ENCODE results near the gene PWWP2B.
A peak's percentile ranks its signal among the peaks of the same experiment; 100 is the strongest.

Gene PWWP2B

GRCh38 chr10:132449811-132450181 is 52.8 kb downstream of the PWWP2B start:
- DNase-seq = no peak

- no peak for DNase-seq
These were observed 53.4 kb downstream of the PWWP2B start for GRCh38 chr10:132450466-132450824.

- no peak for DNase-seq
These were observed 54.0 kb downstream of the PWWP2B start for GRCh38 chr10:132450825-132451505.

- no peak for DNase-seq
These were observed 54.7 kb downstream of the PWWP2B start for GRCh38 chr10:132451506-132452215.

GRCh38 chr10:132452216-132452650 is 55.2 kb downstream of the PWWP2B start:
- peak; percentile 19 for DNase-seq

GRCh38 chr10:132452651-132453469 is 55.9 kb downstream of the PWWP2B start:
- DNase-seq = peak; percentile 88

- DNase-seq = no peak
These were observed 56.5 kb downstream of the PWWP2B start for GRCh38 chr10:132453470-132453861.

- DNase-seq = no peak
These were observed 57.5 kb downstream of the PWWP2B start for GRCh38 chr10:132454296-132455198.

- DNase-seq = no peak
These were observed 58.5 kb downstream of the PWWP2B start for GRCh38 chr10:132455441-132455971.

GRCh38 chr10:132455986-132456847 is 59.2 kb downstream of the PWWP2B start:
- no peak for DNase-seq

GRCh38 chr10:132456881-132457280 is 59.9 kb downstream of the PWWP2B start:
- no peak for DNase-seq

GRCh38 chr10:132457328-132458070 is 60.5 kb downstream of the PWWP2B start:
- no peak for DNase-seq

GRCh38 chr10:132458071-132458585 is 61.1 kb downstream of the PWWP2B start:
- DNase-seq = no peak

GRCh38 chr10:132458586-132459300 is 61.7 kb downstream of the PWWP2B start:
- peak; percentile 62 for DNase-seq

- DNase-seq = no peak
These were observed 62.5 kb downstream of the PWWP2B start for GRCh38 chr10:132459301-132460003.

- DNase-seq = no peak
These were observed 63.1 kb downstream of the PWWP2B start for GRCh38 chr10:132460071-132460470.

GRCh38 chr10:132460691-132461090 is 63.7 kb downstream of the PWWP2B start:
- no peak for DNase-seq

GRCh38 chr10:132461103-132461682 is 64.2 kb downstream of the PWWP2B start:
- no peak for DNase-seq

Data from activated CD4-positive, alpha-beta T cell treated with anti-CD3 and anti-CD28 coated beads for 1 hour (primary cell).